Measurements from ENCODE around the gene MAPK9.

GRCh38 chr5:180318456-180319089 is 26.7 kb upstream of the MAPK9 start:
- TF ChIP-seq CTCF (IDR thresholded peaks at IDR 0.05; ENCODE audit: low read depth, low read length) (no peak), POLR2A (IDR thresholded peaks at IDR 0.05; ENCODE audit: extremely low read depth, insufficient read length) (no peak)

Measured in NB4 (cell line).